HL-60/S4 treated with phorbol 12-myristate 13-acetate at 8.2 ng/mL for 4 days and 3 days (cell line): ENCODE results near the gene PPP1R3D.

ENCODE experiments used
- in situ Hi-C: fragments of 300-500 bp; cut with MboI; formaldehyde crosslinking; loops from 2 replicates; pipeline ENCODE4 v1.15.0; 2022; ENCODE audit warnings: low sequenced_read_pairs

Gene PPP1R3D

DNA sequence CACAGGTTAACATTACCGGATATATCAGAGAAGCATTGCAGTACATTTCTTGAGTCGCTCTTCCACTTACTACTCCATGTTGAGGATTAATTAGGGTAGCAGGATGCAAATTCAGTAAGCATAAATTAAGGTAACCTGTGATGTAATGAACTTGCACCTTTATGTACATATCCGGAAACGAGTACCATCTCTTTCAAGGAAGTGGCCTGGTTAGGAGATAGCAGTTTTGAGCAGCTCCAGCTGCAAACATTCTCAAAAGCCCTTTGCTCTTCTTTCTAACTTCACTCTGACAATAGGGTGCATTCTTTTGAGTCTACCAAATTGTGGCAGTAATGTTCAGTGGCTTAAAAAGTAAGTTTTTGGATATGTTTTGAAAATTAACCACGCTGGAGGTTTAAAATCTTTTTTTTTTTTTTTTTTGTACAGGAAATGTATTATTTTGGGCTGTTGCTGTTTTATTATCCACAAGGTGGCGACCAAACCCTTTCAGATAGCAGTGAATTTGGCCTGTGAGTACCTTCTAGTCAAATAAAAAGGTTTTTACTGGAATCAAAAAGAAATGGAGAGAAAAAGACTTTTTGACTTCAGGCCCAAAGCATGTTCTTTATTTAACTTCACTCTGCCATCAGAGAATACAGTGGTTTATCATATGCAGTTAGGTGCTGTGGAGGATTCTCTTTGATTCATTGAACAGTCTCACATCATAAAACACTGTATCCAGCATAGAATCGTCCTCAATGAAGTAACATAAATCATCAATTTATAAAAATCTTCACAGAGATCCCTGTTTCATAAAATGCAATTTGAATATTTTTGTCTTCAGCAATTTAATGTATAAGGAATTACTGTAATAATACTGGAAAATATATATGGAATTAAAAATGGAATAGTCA, 9.0 kb upstream of the PPP1R3D start:
- in situ Hi-C loops = no loop called here

DNA sequence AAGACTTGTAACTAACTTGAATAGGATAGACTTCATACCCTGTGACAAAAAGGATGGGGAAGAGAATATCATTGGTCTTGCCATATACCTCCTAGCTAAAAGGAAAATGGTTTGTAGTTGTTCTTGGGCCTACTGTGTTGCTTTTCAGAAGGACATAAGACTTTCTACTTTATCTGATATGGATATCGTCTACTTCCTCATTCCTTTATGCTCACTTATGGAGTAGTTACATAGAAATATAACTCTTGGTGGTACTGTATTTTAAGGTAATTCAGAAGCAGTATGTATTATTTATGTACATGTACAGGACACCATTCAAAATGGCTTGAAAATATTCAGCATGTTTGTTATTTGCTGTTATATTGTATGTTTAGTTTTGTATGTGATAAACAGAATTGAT, 8.1 kb upstream of the PPP1R3D start:
- in situ Hi-C loops = no loop called here

DNA sequence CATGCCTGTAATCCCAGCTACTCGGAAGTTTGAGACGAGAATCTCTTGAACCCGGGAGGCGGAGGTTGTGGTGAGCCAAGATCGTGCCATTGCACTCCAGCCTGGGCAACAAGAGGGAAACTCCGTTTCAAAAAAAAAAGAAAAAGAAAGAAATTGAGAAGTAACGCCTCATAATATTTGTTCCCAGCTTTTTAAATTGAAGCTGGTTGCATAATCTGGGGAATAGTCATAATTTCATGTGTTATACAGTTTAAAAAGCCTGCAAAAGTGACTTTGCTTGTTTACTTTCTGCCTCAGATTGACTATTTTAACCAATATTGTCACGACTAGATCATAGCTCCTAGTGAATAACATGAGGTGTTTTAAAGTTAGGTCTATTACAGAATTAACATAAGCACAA, 7.3 kb upstream of the PPP1R3D start:
- in situ Hi-C loops = no loop called here

DNA sequence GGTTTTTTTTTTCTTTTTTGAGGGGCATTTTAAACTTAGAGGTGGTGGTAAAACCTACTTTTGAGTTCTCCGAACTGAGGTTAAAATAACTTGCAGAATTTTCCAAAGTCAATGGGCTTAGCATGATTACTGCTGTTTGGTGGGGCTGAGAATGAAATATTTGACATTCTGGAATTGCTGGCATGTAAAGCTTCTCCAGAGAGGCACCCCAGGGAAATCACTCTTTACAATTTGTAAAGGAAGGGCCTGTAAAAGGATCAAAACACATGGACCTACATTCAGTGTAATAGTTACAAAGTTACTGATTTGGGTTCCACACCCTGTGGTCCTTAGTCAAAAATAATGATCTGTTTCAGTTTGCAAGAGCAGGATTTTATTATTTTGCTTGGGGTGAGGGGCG, 5.6 kb upstream of the PPP1R3D start:
- in situ Hi-C loops = no loop called here

DNA sequence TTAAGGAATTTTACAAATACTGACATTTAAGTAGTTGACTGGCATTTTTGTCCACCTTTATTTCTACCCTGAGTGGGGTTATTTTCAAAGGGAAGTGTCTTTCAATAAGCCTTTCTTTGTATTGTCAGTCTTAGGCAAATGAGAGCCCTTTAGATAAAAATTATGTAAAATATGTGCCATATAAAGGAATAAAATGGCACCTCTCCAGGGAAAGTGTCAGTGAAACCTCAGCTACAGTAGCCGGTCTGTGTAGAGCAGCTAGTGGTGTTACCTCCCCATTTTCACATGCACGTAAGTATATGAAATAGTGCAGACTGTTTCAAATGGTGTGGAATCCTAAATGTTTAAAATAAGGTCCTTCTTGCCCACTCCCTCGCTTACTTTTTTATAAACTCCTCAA, 5.1 kb upstream of the PPP1R3D start:
- in situ Hi-C loops = no loop called here

DNA sequence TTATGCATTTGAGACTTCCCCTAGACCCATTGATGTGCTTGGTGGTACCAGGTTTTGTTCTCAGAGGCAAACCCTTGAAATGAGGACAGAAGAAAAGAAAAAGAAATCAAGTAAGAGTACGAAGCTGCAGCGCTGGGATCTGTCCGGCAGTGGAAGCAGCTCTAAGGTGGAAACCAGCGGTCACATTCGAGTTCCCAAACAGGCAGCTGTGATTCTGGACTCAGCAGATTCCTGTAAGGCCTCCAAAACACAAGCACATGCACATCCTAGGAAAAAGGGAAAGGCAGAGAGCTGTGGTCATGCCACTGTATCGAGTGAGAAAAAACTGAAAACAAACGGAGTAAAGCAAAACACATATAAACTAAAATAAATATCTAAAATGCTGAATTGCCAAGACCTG, 4.6 kb upstream of the PPP1R3D start:
- in situ Hi-C loops = no loop called here

DNA sequence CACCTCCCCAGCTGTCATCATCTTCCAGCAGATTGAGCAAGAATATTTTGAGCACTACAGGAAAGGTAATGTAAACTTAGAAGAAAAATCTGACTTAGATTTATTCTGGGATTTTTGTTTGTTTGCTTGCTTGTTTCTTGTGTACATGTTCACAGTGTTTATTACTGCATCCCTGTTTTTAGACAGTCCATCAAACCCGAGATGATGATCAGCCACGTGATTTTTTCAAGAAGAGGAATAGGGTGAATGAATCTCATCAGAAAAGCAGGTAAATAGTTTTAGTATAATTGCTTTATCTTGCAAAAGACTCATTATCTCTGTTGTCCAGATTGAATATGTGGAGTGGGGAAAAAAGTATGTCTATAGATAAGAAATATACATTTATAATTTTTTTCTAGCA, 2.1 kb upstream of the PPP1R3D start:
- in situ Hi-C loops = no loop called here

DNA sequence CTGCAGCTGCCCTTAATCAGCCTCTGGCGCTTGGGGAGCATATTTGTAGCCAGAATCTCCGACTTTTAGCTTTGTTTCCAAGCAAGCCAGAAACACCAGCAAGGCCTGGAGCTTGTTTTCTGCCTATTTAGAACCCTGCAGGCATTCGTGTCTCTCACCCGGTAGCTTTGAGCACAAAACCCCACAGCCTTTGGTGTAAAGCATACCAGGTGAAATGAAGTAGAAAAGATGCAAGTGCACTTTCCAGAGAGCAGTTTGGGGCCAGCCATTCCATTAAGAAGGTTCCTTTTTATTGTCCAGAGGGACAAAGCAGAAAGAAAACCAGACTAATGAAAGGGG, 820 bp upstream of the PPP1R3D start:
- in situ Hi-C loops = no loop called here

DNA sequence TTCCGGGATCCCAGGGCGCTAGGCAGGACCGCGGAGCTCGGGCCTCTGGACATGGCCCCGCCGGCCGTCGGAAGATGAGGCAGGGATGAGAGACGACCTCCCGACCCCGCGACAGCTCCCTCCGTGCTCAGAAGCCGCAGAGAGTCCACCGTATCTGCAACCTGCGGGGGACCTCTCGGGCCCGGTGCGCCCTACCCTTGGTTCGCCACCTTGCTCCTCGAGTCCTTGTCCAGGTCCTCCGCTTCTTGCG, 301 bp downstream of the PPP1R3D start:
- in situ Hi-C loops = no loop called here

DNA sequence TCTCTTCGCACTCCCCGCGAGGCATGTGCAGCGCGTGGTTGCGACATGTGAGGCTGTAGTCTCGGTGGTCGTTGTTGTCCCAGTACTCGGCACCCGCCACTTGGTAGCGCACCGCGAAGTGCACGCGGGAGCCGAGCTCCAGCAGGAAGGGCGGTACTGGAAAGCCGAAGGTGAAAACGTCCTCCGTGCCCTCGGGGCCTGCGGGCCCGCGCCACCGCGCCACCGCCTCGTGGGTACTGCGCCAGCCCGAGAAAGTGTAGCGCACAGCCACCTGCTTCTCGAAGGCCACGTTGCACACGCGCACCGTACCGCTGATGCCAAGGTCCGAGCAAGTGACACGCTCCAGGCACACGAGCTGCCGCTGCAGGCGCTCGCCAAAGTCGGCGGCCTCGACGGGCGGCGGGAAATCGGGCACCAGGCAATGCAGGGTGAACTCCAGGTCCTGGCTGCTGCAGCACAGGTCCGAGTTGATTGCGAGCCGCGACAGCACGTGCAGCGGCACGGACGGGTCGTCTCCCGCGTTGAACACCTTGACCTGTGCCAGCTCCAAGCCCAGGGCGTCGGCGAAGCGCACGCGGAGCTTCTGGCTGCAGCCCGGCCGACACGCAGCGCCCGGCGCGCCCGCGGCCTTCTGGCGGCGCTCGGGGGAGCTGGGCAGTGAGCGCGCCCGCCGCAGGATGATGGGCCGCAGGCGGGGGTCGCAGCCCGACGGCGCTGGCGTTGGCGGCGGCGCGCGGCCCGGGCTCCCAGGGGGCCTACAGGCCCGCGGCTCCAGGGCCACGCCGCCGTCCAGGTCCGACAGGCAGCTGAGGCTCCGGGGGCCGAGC, 840 bp downstream of the PPP1R3D start:
- in situ Hi-C loops = no loop called here

DNA sequence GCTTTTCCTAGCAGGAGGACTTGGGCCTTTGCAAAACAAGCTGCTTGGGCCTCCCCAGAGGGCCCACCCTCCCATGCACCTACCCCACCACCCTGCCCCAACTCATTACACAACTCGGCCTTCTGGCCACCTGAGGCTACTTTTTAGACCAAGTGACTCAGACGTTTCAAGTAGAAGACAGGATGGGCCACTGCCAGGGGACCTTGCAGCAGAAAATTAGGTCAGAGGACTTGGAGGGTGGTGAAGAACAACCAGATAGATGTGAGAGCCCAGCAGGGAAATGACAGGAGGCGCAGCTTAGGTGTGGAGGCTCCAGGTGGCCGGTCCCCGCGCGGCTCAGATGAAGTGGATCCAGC, 1.4 kb downstream of the PPP1R3D start:
- in situ Hi-C loops = no loop called here

DNA sequence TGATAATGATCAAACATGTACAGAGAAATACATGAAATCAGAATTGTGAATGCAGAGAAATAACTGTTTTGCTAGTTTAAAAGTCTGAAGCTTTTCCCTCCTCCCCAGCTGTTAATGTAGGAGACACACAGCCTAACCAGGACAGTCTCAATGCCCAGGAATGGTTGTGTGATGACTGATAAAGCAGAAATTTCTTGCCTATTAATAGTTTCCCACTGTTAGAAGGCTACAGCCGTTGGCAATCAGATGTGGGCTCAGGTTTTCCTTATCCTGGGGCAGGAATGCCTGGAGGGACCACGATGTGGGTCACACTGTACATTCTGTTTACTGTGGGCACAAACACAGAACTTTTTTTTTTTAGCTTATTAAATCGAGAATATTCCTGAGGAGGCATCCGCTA, 1.9 kb downstream of the PPP1R3D start:
- in situ Hi-C loops = no loop called here

DNA sequence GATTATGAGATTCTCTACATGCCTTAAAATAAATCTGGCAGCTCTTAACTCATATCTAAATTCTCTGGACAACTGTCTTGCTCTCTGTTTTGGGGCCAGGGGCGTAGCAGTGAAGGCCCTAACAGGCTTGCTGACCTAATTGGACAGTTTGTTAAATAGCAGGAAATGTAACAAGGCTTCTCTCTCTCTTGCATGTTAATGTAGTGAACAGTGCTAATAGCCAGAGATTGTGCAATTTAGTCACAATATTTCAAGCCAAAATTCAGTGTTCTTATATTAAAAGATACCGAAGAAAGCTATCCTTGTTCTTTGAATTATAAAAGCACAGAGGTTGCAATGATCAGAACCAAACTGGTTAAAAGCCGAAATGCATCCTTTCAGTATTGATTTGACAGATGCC, 3.0 kb downstream of the PPP1R3D start:
- in situ Hi-C loops = no loop called here

DNA sequence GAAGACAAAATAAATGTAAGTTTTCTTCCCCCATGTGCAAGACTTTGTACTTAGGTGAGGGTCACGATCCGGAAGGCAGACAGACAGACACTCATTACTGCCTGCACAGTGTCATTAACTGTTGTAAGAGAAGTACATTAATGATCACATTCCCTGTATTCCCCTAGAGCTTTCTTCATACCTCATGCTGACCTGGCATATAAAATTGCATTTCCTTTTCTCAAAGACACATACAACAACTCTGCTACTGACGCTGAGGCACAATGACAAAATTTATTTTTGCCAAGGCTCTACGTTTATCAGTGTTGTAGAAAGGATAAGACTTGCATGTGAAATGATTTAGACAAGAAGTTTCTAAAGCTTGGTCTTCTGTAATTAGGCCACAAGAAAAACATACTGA, 3.7 kb downstream of the PPP1R3D start:
- in situ Hi-C loops = no loop called here

DNA sequence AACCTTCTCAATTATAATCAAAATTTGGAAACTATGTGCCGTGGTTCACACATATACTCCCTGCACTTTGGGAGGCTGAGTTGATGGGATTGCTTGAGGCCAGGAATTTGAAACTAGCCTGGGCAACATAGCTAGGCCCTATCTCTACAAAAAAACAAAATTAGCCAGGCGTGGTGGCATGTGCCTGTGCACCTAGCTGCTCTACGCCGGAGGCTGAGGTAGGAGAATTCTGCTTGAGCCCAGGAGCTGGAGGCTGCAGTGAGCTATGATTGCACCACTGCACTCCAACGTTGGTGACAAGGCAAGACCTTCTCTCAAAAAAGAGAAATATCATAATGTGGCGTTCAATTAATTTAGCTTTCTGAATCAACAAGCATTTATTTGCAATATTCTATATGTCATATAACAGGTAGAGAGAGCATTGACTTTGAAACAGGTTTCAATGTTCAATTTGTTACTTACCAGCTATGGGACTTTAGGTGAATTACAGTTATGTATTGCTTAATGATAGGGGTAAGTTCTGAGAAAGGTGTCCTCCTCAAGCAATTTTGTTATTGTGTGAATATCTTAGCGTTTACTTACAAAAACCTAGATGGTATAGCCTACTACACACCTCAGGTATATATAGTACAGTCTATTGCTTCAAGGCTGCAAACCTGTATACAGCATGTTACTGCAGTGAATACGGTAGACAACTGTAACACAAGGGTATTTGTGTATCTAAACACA, 4.5 kb downstream of the PPP1R3D start:
- in situ Hi-C loops = no loop called here

DNA sequence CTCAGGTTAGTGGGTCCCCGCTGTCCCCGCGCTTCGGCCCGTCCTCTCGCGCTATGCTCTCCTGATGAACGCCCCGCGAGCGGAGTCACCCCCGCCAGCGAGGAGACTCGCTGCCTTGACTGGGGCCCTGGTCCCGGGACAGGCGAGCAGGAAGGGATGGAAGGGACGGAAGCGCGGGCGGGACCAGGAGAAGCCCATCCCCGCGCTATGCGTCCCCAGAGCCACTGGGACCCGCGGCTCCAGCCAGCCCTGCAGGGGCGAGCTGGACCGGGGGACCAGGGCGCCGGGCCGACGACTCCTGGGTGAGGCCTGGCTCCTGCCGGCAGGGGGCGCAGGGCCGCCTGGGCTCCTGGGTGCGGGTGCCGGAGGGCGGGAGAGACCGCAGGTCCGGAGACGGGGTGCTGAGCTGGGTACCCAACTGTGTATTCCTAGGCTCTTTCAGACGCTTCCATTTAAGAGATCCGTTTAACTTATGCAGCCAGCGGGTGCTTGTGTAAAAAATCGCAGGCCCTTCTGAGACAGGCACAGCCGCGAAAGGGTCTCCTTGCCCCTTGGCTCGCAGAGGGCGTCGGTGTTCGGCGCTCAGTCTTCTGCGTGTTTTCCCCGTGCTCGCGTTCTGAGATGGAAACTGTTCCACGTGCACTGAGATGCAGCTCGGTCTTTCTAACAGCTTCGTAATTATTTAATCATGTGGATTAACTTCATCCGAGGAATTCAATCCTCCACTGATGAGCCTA, 6.1 kb downstream of the PPP1R3D start:
- in situ Hi-C loops = no loop called here

DNA sequence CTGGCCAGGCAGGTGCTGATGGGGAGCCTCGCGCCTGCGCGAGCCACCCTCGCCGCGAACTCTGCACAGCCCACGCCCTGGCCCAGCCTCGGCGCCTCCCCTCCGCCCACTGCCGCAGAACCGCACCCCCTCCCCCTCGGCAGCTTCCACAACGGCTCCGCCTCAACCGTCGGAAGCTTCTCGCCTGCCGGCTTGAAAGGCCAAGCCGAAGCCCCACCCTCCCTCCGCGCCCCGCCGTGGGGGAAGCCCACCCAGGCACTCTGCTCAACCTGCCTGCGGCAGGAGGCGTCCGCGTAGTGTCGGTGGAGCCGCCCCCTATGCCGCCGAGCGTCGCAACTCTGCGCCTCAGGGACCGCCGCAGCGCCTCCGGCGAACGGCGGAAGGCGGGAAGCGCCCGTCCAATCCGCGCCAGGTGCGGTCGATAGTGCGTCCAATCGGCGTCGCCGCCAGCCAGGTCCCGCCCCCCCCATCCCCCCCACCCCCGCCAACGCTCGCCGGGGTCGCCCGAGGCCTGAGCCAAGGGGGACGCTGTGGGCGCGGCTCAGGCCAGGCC, 6.7 kb downstream of the PPP1R3D start, which contains the start of gene SYCP2:
Gene SYCP2 (minus strand): TSS at position 342 of the 553 bp plus-strand sequence. CDS start 11,224 bp downstream, outside the sequence.
- in situ Hi-C loops = no loop called here

DNA sequence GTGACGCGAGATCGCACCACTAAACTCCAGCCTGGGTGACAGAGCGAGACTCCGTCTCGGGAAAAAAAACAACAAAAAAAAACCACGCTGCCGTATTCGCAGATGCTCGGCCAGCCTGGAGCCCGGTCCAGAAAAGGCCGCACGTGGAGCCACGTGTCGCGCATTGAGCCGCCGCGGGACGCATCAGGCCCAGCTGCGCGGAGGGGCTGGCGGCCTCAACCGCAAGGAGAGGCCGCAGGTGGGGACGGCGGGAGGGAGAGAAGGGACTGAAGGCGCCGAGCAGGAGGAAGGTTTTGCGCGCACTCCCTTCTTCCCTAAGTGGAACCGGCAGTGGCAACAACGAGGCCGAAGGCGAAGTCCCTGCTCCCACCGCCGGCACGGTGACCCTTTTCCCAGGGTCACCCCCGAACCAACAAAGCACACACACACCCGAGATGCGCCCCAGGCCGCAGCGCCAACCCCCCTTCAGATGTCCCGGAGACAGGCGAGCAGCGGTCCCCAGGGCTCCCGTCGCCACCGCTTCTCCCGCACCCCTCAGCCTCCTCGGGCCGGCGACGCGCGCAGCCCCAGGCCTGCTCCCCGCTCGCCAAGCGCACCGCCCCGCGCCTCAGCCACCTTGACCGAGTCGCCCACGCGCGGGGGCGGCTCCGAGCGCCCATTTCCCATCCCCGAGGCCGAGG, 7.3 kb downstream of the PPP1R3D start:
- in situ Hi-C loops = no loop called here

DNA sequence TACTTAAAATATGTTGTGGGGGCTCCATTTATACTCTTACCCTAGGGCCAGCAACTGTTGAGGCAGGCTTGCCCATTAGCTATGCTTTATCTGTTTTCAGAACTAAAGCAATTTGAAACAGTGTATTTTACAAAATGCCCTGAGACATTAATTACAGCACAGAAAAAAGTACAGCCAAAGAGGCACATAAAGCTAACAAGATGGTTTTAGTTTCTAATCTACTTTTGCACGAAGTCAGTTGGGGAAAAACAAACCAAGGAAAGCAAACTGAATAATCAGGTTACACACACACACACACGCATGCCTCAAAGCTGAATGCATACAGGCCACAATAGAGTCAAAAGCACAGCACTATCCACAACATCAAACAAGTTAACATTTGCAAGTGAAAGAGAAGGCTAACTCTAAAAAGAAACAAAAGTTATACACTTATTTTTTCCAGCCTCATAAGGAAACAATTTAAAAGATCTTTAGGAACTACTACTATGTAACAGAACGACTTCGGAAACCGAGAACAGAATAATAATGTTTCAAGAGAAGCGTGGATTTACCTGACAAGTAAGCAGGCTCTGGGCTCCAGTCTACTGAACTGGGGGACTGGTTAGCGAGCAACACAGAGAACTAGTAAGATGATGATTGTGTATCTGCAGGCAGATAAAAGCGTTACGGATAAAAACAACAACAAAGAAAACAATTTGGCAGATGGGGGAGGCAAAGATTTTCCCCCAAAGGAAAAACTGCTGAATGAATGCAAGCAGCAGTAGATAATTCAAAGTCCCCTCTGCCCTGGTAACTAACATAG, 8.4 kb downstream of the PPP1R3D start:
- in situ Hi-C loops = no loop called here

DNA sequence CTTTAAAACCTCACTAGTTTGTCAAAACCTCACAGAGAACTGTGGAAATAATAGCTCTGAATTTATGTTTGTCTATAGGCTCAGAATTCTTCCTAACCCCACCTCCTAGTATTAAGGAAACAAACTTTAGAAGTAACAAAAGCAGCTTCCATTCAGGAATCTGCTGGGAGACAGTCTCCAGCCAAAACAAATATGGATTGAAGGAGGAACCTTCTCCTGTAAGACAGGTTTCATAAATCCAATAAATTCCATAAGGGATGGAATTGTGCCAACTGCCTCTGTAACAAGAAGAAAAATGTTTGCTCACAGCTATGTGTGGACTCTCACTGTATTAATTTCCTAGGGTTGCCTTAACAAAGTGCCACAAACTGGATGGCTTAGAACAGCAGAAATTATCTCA, 14.2 kb downstream of the PPP1R3D start:
- in situ Hi-C loops = no loop called here
